H1 (cell line): ENCODE results near the gene PLPPR3. TPM values are rescaled to one million over a fixed set of nuclear protein-coding genes. Genes with fewer than 3 reads are reported as not detected.

Experiments
- CTCF ChIA-PET: fragments of 300-600 bp; sonication (Branson Sonifier 250); formaldehyde crosslinking; loops from one replicate; lab custom pipeline; 2021; ENCODE audit not compliant: partially characterized antibody; lab: Charles Lee
- POLR2A ChIA-PET: fragments of 300-600 bp; sonication (Branson Sonifier 250); formaldehyde crosslinking; loops from one replicate; lab custom pipeline; 2021; ENCODE audit warnings: inconsistent platforms; ENCODE audit not compliant: partially characterized antibody; lab: Charles Lee
- DNase-seq, 2 experiments: peaks; one replicate each; pipeline versions ENCODE4 v3.0.0 to v3.0.0-alpha.2; 2010 to 2022; ENCODE audit warnings: low spot score in 2 of 2, low read depth in 1 of 2, mixed read lengths in 1 of 2
- FAIRE-seq: peaks from 2 replicates; lab custom pipeline; 2011; peaks lifted over from hg19 to GRCh38; lab: Jason Lieb, UNC
- H2AFZ ChIP-seq: 2 replicates; pipeline ENCODE4 v1.8.1; 2012; ENCODE audit warnings: low read length, inconsistent platforms
- H2AK5ac ChIP-seq: 2 replicates; pipeline ENCODE4 v1.6.1; 2013; ENCODE audit warnings: low read depth, low read length
- H2BK120ac ChIP-seq: replicated peaks from 2 replicates; pipeline ENCODE3; 2013; ENCODE audit warnings: low read depth, low read length, inconsistent platforms
- H2BK12ac ChIP-seq: 2 replicates; pipeline ENCODE4 v1.6.1; 2013; ENCODE audit warnings: low read depth, low read length
- H2BK15ac ChIP-seq: 2 replicates; pipeline ENCODE4 v1.6.1; 2013; ENCODE audit warnings: low read length
- H2BK20ac ChIP-seq: 2 replicates; pipeline ENCODE4 v1.6.1; 2013; ENCODE audit warnings: low read length
- H2BK5ac ChIP-seq: 2 replicates; pipeline ENCODE4 v1.6.1; 2013; ENCODE audit warnings: low read depth, low read length
- H3K14ac ChIP-seq: 2 replicates; pipeline ENCODE4 v1.6.1; 2013; ENCODE audit warnings: inconsistent platforms; ENCODE audit not compliant: insufficient read length
- H3K18ac ChIP-seq: 2 replicates; pipeline ENCODE4 v1.6.1; 2013; ENCODE audit warnings: low read length; ENCODE audit errors: extremely low read depth
- H3K23ac ChIP-seq: 2 replicates; pipeline ENCODE4 v1.6.1; 2013; ENCODE audit warnings: inconsistent platforms; ENCODE audit not compliant: insufficient read length
- H3K23me2 ChIP-seq: 2 replicates; pipeline ENCODE4 v1.6.1; 2013; ENCODE audit warnings: low read depth, low read length
- H3K27ac ChIP-seq: 2 replicates; pipeline ENCODE4 v1.6.1; 2011; ENCODE audit warnings: low read depth, low read length, inconsistent platforms
- H3K27me3 ChIP-seq, 4 experiments: replicated peaks in 1 of 4; 1 replicate in 1 of 4; 2 replicates in 3 of 4; pipeline versions ENCODE4 v1.6.1 to v1.8.1; 2011 to 2013; ENCODE audit warnings: low read length in 3 of 4, mild to moderate bottlenecking in 3 of 4, inconsistent platforms in 2 of 4, mixed read lengths in 2 of 4, moderate library complexity in 1 of 4; ENCODE audit not compliant: control insufficient read depth in 3 of 4, insufficient read depth in 3 of 4; ENCODE audit errors: extremely low read depth in 1 of 4
- H3K36me3 ChIP-seq, 4 experiments: 2 replicates each; pipeline versions ENCODE4 v1.6.1 to v1.8.1; 2011 to 2013; ENCODE audit warnings: mild to moderate bottlenecking in 4 of 4, low read length in 3 of 4, moderate library complexity in 2 of 4, control low read depth in 1 of 4, inconsistent platforms in 1 of 4; ENCODE audit not compliant: insufficient read depth in 4 of 4, control insufficient read depth in 2 of 4
- H3K4ac ChIP-seq: replicated peaks from 2 replicates; pipeline ENCODE3; 2013; ENCODE audit warnings: low read length, low read depth, mixed read lengths, inconsistent platforms; ENCODE audit not compliant: insufficient read length
- H3K4me1 ChIP-seq, 4 experiments: replicated peaks in 1 of 4; 1 replicate in 1 of 4; 2 replicates in 3 of 4; pipeline versions ENCODE4 v1.6.1 to v1.8.1; 2011 to 2013; ENCODE audit warnings: low read length in 3 of 4, inconsistent platforms in 2 of 4, mixed read lengths in 1 of 4; ENCODE audit not compliant: insufficient read depth in 4 of 4, control insufficient read depth in 3 of 4
- H3K4me2 ChIP-seq, 2 experiments: 2 replicates each; pipeline versions ENCODE4 v1.6.1 to v1.8.1; 2011 to 2013; ENCODE audit warnings: low read depth in 2 of 2, low read length in 2 of 2, control low read depth in 1 of 2, inconsistent platforms in 1 of 2, mild to moderate bottlenecking in 1 of 2; ENCODE audit not compliant: insufficient read depth in 1 of 2
- H3K4me3 ChIP-seq, 4 experiments: fragments of 200-600, 300-600 bp in 1 of 4; sonication (generic), shearing (Covaris generic), sonication (Bioruptor Twin) in 1 of 4; 2 replicates each; pipeline versions ENCODE4 v1.5.1 to v1.8.1; 2011 to 2016; ENCODE audit warnings: low read length in 4 of 4, low read depth in 3 of 4, control low read depth in 2 of 4, inconsistent platforms in 2 of 4, mild to moderate bottlenecking in 2 of 4, mixed read lengths in 1 of 4, moderate library complexity in 1 of 4; ENCODE audit not compliant: insufficient read depth in 2 of 4; ENCODE audit errors: extremely low read depth in 1 of 4
- H3K56ac ChIP-seq: replicated peaks from 2 replicates; pipeline ENCODE3; 2013; ENCODE audit warnings: low read depth, mild to moderate bottlenecking, mixed read lengths, low read length, inconsistent platforms; ENCODE audit not compliant: insufficient read length
- H3K79me1 ChIP-seq: 2 replicates; pipeline ENCODE4 v1.6.1; 2013; ENCODE audit warnings: low read depth, low read length, control low read depth
- H3K79me2 ChIP-seq, 2 experiments: 2 replicates each; pipeline versions ENCODE4 v1.6.1 to v1.8.1; 2012 to 2013; ENCODE audit warnings: low read length in 2 of 2, mild to moderate bottlenecking in 2 of 2, inconsistent platforms in 1 of 2; ENCODE audit not compliant: insufficient read depth in 2 of 2, control insufficient read depth in 1 of 2
- H3K9ac ChIP-seq, 4 experiments: replicated peaks in 1 of 4; 1 replicate in 1 of 4; 2 replicates in 3 of 4; pipeline versions ENCODE4 v1.6.1 to v1.8.1; 2011 to 2013; ENCODE audit warnings: low read depth in 3 of 4, low read length in 3 of 4, control low read depth in 2 of 4, mild to moderate bottlenecking in 2 of 4, moderate library complexity in 2 of 4, inconsistent platforms in 1 of 4; ENCODE audit errors: extremely low read depth in 1 of 4
- H3K9me3 ChIP-seq, 2 experiments: 2 replicates each; pipeline versions ENCODE4 v1.6.1 to v1.8.1; 2012 to 2013; ENCODE audit warnings: mild to moderate bottlenecking in 2 of 2, moderate library complexity in 2 of 2, control low read depth in 1 of 2, inconsistent platforms in 1 of 2, low read depth in 1 of 2, low read length in 1 of 2, mixed read lengths in 1 of 2; ENCODE audit not compliant: insufficient read depth in 2 of 2
- H4K20me1 ChIP-seq, 2 experiments: replicated peaks in 1 of 2; 2 replicates each; pipeline versions ENCODE3 to v1.8.1; 2011 to 2013; ENCODE audit warnings: inconsistent platforms in 2 of 2, low read length in 2 of 2, mild to moderate bottlenecking in 1 of 2; ENCODE audit not compliant: insufficient read depth in 2 of 2, control insufficient read depth in 1 of 2
- H4K5ac ChIP-seq: 2 replicates; pipeline ENCODE4 v1.6.1; 2013; ENCODE audit warnings: low read length, low read depth, mixed read lengths, inconsistent platforms; ENCODE audit not compliant: insufficient read length
- H4K8ac ChIP-seq: 2 replicates; pipeline ENCODE4 v1.8.0; 2013; ENCODE audit warnings: mild to moderate bottlenecking, moderate library complexity, low read length, inconsistent platforms; ENCODE audit not compliant: insufficient read depth; ENCODE audit errors: extremely low read depth
- H4K91ac ChIP-seq: replicated peaks from 2 replicates; pipeline ENCODE3; 2013; ENCODE audit warnings: low read length, mixed read lengths, inconsistent platforms; ENCODE audit not compliant: insufficient read length
- BCL11A ChIP-seq, 2 experiments: IDR thresholded peaks; one replicate each; pipeline ENCODE4 v1.6.1; 2011; ENCODE audit warnings: low read depth in 2 of 2, low read length in 2 of 2, mild to moderate bottlenecking in 2 of 2
- CTBP2 ChIP-seq: IDR thresholded peaks from 2 replicates; pipeline ENCODE4 v1.7.0; 2011; ENCODE audit warnings: borderline replicate concordance, mild to moderate bottlenecking, moderate library complexity, mixed read lengths, low read length; ENCODE audit not compliant: insufficient read depth, insufficient read length
- EGR1 ChIP-seq: IDR thresholded peaks from 2 replicates; pipeline ENCODE4 v1.6.1; 2011; ENCODE audit warnings: low read depth, low read length, borderline replicate concordance
- EZH2 ChIP-seq: fragments of 200-600 bp; sonication (generic); IDR thresholded peaks from 2 replicates; pipeline ENCODE4 v1.7.1; 2012; ENCODE audit warnings: low read depth, mild to moderate bottlenecking, moderate library complexity, low read length, inconsistent platforms; ENCODE audit not compliant: severe bottlenecking
- POLR2A ChIP-seq, 2 experiments: IDR thresholded peaks; 1 replicate in 1 of 2; 2 replicates in 1 of 2; pipeline ENCODE4 v1.6.1; 2011; ENCODE audit warnings: low read depth in 2 of 2, low read length in 2 of 2, mild to moderate bottlenecking in 2 of 2; ENCODE audit errors: control extremely low read depth in 1 of 2
- POLR2AphosphoS5 ChIP-seq: IDR thresholded peaks from 2 replicates; pipeline ENCODE4 v1.6.1; 2011; ENCODE audit warnings: low read depth, low read length
- RFX5 ChIP-seq: IDR thresholded peaks from 2 replicates; pipeline ENCODE4 v1.6.1; 2011; ENCODE audit warnings: low read depth, low read length, improper control_type of control experiment, borderline replicate concordance
- SIX5 ChIP-seq: IDR thresholded peaks from 2 replicates; pipeline ENCODE4 v1.6.1; 2011; ENCODE audit warnings: mild to moderate bottlenecking, low read depth, low read length
- TAF1 ChIP-seq: IDR thresholded peaks from 2 replicates; pipeline ENCODE4 v1.6.1; 2011; ENCODE audit warnings: mild to moderate bottlenecking, low read depth, low read length
- YY1 ChIP-seq: IDR thresholded peaks from 2 replicates; pipeline ENCODE4 v1.6.1; 2011; ENCODE audit warnings: low read depth, mild to moderate bottlenecking, low read length
- WGBS, 2 experiments: shearing (Covaris generic) in 1 of 2; methylation state at CpG; one replicate each; pipeline versions ENCODE4 v1.1.6 to v1.1.7; 2013 to 2015; ENCODE audit warnings: low lambda C conversion rate in 2 of 2, mixed read lengths in 2 of 2, inconsistent platforms in 1 of 2, low coverage in 1 of 2, missing lambda C conversion rate in 1 of 2; ENCODE audit not compliant: insufficient replicate concordance in 2 of 2, insufficient coverage in 1 of 2, insufficient read length in 1 of 2; ENCODE audit errors: extremely low coverage in 1 of 2, missing lambda C conversion rate in 1 of 2; 5-methylcytosine and 5-hydroxymethylcytosine counted together
- polyA plus RNA-seq, 7 experiments: library from polyadenylated mRNA; depleted of rRNA in 3 of 7; stranded (reverse) in 5 of 7; unstranded in 2 of 7; fragments of >200 nt in 5 of 7; fragments of 200-250 nt in 2 of 7; gene quantifications; 1 replicate in 5 of 7; 2 replicates in 1 of 7; 4 replicates in 1 of 7; pipeline versions ENCODE4 v1.2.1 to v1.2.3, GENCODE V29; 2011 to 2013; ENCODE audit warnings: missing spikeins in 2 of 7, mixed read lengths in 2 of 7
- total RNA-seq: library from RNA; stranded (reverse); fragmentation: NEBNext Ultra II Directional; extraction: Animal tissue kit (Norgen Biotek cat#: 25700); gene quantifications from 2 replicates; pipeline ENCODE4 v1.2.1, GENCODE V29; 2021
- TF ChIP-seq, protein P1 (sequence below): IDR thresholded peaks from 2 replicates; pipeline ENCODE4 v1.6.1; 2011; ENCODE audit warnings: low read length, improper control_type of control experiment

PLPPR3 gene
- total and polyA plus RNA-seq, 2 of the 8 experiments (the other 6 are each of a cell fraction or from before 2014, with no cell fraction given) = 71.7 to 76.4 TPM

DNA sequence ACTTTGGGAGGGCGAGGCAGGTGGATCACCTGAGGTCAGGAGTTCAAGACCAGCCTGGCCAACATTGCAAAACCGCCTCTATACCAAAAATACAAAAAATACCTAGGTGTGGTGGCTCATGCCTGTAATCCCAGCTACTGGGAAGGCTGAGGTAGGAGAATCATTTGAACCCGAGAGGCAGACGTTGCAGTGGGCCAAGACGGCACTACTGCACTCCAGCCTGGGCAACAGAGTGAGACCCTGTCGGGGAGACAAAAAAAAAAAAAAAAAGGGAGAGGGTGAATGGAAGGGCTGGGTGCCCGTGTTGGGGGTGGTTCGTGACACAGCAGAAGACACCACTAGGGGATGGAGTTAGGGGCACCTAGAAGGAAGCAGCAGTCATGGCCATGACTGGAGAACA lies 48.6 kb upstream of the PLPPR3 start:
- Histone ChIP-seq H3K56ac (no peak overlapping the region), H4K8ac (no peak overlapping the region), H3K9ac (no peak overlapping the region), H2AK5ac (no peak overlapping the region), H3K79me2 (no peaks in the 10 kb centered on the region), H2BK20ac (no peak overlapping the region), H4K5ac (no peak overlapping the region), H2AFZ (no peak overlapping the region), H3K18ac (no peak overlapping the region), H4K20me1 (peaks cover 4 to 9% of the 10 kb centered on the region in 2 experiments), H3K36me3 (peaks cover 0 to 17% (median 0%) of the 10 kb centered on the region in 4 experiments; a peak in 2 of 8 replicates), H2BK5ac (no peak overlapping the region), H3K79me1 (no peaks in the 10 kb centered on the region; the same call in 1 of the 2 replicates), H2BK120ac (no peak overlapping the region), H3K23me2 (no peaks in the 10 kb centered on the region), H3K4me3 (no peak overlapping the region), H3K27ac (no peak overlapping the region), H3K4ac (no peak overlapping the region), H3K23ac (no peak overlapping the region), H3K9me3 (peaks cover 0 to 3% of the 10 kb centered on the region in 2 experiments; a peak in 1 of 4 replicates), H3K27me3 (no peaks in the 10 kb centered on the region), H3K4me1 (peaks cover 3 to 22% (median 7%) of the 10 kb centered on the region in 4 experiments), H2BK15ac (no peak overlapping the region), H2BK12ac (no peak overlapping the region), H4K91ac (no peak overlapping the region), H3K4me2 (no peak overlapping the region), H3K14ac (no peak overlapping the region)
- ChIA-PET POLR2A (interaction anchor here (0.8 kb wide), 1 partner anchor 18 kb away, joined by 4 read pairs; the partner anchor contains the start of gene ELANE), CTCF (interaction anchor here (1.5 to 2.8 kb wide), 2 partner anchors 13 to 48 kb away, joined by 3 to 10 read pairs; no protein-coding TSS in a partner anchor)
- WGBS, 2 experiments = 89% methylated on average over 7 of the region's 8 CpGs; no CpG with 5 or more reads in 1 of the 2 experiments
- DNase-seq (no peak), FAIRE-seq (no peak)
- no peak for TF ChIP-seq EGR1
- no peak for TF ChIP-seq YY1
- no peak for TF ChIP-seq POLR2AphosphoS5
- no peak for TF ChIP-seq BCL11A (IDR thresholded peaks at IDR 0.05; ENCODE audit: low read depth in 2 of 2, low read length in 2 of 2)
- TF ChIP-seq CTBP2 = no peak
- no peak for TF ChIP-seq TAF1
- TF ChIP-seq, protein P1, sequence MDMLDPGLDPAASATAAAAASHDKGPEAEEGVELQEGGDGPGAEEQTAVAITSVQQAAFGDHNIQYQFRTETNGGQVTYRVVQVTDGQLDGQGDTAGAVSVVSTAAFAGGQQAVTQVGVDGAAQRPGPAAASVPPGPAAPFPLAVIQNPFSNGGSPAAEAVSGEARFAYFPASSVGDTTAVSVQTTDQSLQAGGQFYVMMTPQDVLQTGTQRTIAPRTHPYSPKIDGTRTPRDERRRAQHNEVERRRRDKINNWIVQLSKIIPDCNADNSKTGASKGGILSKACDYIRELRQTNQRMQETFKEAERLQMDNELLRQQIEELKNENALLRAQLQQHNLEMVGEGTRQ = no peak
- TF ChIP-seq SIX5 = no peak
- TF ChIP-seq RFX5 = no peak
- TF ChIP-seq EZH2 = no peak
- TF ChIP-seq POLR2A (IDR thresholded peaks at IDR 0.05; ENCODE audit: control extremely low read depth in 1 of 2, low read depth in 2 of 2, low read length in 2 of 2) = no peak
